HepG2 (cell line): Measurements from ENCODE around the gene DMPK. TPM values are rescaled to one million over a fixed set of nuclear protein-coding genes. Genes with fewer than 3 reads are reported as not detected.

ENCODE experiments used
- FOXC1 ChIP-seq: sonication (generic); formaldehyde crosslinking; IDR thresholded peaks from 2 replicates; pipeline ENCODE4 v1.8.0; 2022; ENCODE audit warnings: mild to moderate bottlenecking, missing genetic modification reagents, borderline replicate concordance
- GABPB1 ChIP-seq: IDR thresholded peaks from 2 replicates; pipeline ENCODE4 v1.6.1; 2016; ENCODE audit warnings: mild to moderate bottlenecking, missing genetic modification reagents, moderate library complexity, missing compliant biosample characterization
- NR2F2 ChIP-seq: IDR thresholded peaks from 2 replicates; pipeline ENCODE4 v1.6.1; 2012; ENCODE audit warnings: low read depth, inconsistent platforms, borderline replicate concordance
- RNF219 ChIP-seq: sonication (generic); formaldehyde crosslinking; IDR thresholded peaks from 2 replicates; pipeline ENCODE4 v1.5.0; 2020; ENCODE audit warnings: mild to moderate bottlenecking, missing genetic modification reagents
- XRCC5 ChIP-seq: fragments of 200-400 bp; formaldehyde crosslinking; optimal IDR thresholded peaks from 2 replicates; pipeline ENCODE3; 2017; ENCODE audit warnings: mild to moderate bottlenecking, low read length
- ZMYM3 ChIP-seq: sonication (generic); formaldehyde crosslinking; IDR thresholded peaks from 2 replicates; pipeline ENCODE4 v1.5.1; 2020; ENCODE audit warnings: mild to moderate bottlenecking, missing genetic modification reagents
- ZNF441 ChIP-seq: sonication (generic); formaldehyde crosslinking; IDR thresholded peaks from 2 replicates; pipeline ENCODE4 v1.7.0; 2021; ENCODE audit warnings: missing genetic modification reagents, borderline replicate concordance
- ZNF703 ChIP-seq: sonication (generic); formaldehyde crosslinking; IDR thresholded peaks from 2 replicates; pipeline ENCODE4 v1.5.1; 2020; ENCODE audit warnings: missing genetic modification reagents, mild to moderate bottlenecking, moderate library complexity, borderline replicate concordance
- ZNF747 ChIP-seq: sonication (generic); formaldehyde crosslinking; IDR thresholded peaks from 2 replicates; pipeline ENCODE4 v1.8.1; 2023; ENCODE audit warnings: missing genetic modification reagents, mild to moderate bottlenecking, borderline replicate concordance
- ZNF770 ChIP-seq: sonication (generic); formaldehyde crosslinking; IDR thresholded peaks from 2 replicates; pipeline ENCODE4 v1.5.0; 2020; ENCODE audit warnings: mild to moderate bottlenecking, missing genetic modification reagents
- ZSCAN21 ChIP-seq: sonication (generic); formaldehyde crosslinking; IDR thresholded peaks from 2 replicates; pipeline ENCODE4 v1.8.0; 2022; ENCODE audit warnings: mild to moderate bottlenecking, missing genetic modification reagents, moderate library complexity, borderline replicate concordance
- polyA plus RNA-seq, 8 experiments: library from polyadenylated mRNA; depleted of rRNA in 3 of 8; stranded (reverse) in 7 of 8; unstranded in 1 of 8; fragments of >200 nt; fragmentation: Illumina TruSeq in 4 of 8; extraction: Trizol in 4 of 8; gene quantifications; 2 replicates each; pipeline versions ENCODE4 v1.2.1 to v1.2.3, GENCODE V29; 2011 to 2016; ENCODE audit warnings: low read depth in 4 of 8, missing spikeins in 1 of 8, mixed read lengths in 1 of 8; ENCODE audit not compliant: insufficient read depth in 1 of 8
- total RNA-seq, 5 experiments: library from RNA; depleted of rRNA; stranded (reverse); fragments of >200 nt; fragmentation: Illumina TruSeq; extraction: Trizol; gene quantifications; 2 replicates each; pipeline ENCODE4 v1.2.3, GENCODE V29; 2016; ENCODE audit warnings: low read depth in 1 of 5
- TF ChIP-seq, protein P1 (sequence below): sonication (generic); formaldehyde crosslinking; IDR thresholded peaks from one replicate; pipeline ENCODE4 v1.5.1; 2020; ENCODE audit warnings: mild to moderate bottlenecking, missing genetic modification reagents; ENCODE audit errors: not compliant biosample characterization
- TF ChIP-seq, protein P2 (sequence below): sonication (generic); IDR thresholded peaks from 2 replicates; pipeline ENCODE4 v1.6.1; 2016; ENCODE audit warnings: low read depth, borderline replicate concordance

The DMPK gene
- total and polyA plus RNA-seq, 2 of the 13 experiments (the other 11 are each of a cell fraction or from before 2014, with no cell fraction given), result 5.3 to 8.8 TPM

GRCh38 chr19:45767881-45768654 is 14.2 kb downstream of the DMPK start (continued):
- TF ChIP-seq, protein P1, sequence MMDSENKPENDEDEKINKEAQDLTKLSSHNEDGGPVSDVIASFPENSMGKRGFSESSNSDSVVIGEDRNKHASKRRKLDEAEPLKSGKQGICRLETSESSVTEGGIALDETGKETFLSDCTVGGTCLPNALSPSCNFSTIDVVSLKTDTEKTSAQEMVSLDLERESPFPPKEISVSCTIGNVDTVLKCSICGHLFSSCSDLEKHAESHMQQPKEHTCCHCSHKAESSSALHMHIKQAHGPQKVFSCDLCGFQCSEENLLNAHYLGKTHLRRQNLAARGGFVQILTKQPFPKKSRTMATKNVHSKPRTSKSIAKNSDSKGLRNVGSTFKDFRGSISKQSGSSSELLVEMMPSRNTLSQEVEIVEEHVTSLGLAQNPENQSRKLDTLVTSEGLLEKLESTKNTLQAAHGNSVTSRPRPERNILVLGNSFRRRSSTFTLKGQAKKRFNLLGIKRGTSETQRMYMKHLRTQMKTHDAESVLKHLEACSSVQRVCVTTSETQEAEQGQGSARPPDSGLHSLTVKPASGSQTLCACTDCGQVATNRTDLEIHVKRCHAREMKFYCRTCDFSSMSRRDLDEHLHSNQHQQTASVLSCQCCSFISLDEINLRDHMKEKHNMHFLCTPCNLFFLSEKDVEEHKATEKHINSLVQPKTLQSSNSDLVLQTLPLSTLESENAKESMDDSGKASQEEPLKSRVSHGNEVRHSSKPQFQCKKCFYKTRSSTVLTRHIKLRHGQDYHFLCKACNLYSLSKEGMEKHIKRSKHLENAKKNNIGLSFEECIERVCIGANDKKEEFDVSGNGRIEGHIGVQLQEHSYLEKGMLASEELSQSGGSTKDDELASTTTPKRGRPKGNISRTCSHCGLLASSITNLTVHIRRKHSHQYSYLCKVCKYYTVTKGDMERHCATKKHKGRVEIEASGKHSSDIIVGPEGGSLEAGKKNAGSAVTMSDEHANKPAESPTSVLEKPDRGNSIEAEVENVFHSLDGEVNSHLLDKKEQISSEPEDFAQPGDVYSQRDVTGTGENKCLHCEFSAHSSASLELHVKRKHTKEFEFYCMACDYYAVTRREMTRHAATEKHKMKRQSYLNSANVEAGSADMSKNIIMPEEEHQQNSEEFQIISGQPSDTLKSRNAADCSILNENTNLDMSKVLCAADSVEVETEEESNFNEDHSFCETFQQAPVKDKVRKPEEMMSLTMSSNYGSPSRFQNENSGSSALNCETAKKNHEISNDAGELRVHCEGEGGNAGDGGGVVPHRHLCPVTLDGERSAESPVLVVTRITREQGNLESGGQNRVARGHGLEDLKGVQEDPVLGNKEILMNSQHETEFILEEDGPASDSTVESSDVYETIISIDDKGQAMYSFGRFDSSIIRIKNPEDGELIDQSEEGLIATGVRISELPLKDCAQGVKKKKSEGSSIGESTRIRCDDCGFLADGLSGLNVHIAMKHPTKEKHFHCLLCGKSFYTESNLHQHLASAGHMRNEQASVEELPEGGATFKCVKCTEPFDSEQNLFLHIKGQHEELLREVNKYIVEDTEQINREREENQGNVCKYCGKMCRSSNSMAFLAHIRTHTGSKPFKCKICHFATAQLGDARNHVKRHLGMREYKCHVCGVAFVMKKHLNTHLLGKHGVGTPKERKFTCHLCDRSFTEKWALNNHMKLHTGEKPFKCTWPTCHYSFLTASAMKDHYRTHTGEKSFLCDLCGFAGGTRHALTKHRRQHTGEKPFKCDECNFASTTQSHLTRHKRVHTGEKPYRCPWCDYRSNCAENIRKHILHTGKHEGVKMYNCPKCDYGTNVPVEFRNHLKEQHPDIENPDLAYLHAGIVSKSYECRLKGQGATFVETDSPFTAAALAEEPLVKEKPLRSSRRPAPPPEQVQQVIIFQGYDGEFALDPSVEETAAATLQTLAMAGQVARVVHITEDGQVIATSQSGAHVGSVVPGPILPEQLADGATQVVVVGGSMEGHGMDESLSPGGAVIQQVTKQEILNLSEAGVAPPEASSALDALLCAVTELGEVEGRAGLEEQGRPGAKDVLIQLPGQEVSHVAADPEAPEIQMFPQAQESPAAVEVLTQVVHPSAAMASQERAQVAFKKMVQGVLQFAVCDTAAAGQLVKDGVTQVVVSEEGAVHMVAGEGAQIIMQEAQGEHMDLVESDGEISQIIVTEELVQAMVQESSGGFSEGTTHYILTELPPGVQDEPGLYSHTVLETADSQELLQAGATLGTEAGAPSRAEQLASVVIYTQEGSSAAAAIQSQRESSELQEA, result peak; percentile 89
- TF ChIP-seq ZSCAN21 (CRISPR knock-in tag), result peak; percentile 40; the same call in 1 of the 2 replicates
- no peak for TF ChIP-seq XRCC5
- TF ChIP-seq ZNF747, result peak; percentile 6
- 0 out of 2 replicates have a peak, but pooled peaks have one; percentile 18 for TF ChIP-seq FOXC1 (CRISPR knock-in tag)
- 0 out of 2 replicates have a peak, but pooled peaks have one; percentile 10 for TF ChIP-seq ZMYM3 (CRISPR knock-in tag)
- TF ChIP-seq ZNF770 (CRISPR knock-in tag), result 0 out of 2 replicates have a peak, but pooled peaks have one; percentile 18
- peak; percentile 35; the same call in 1 of the 2 replicates for TF ChIP-seq ZNF441 (CRISPR knock-in tag)
- TF ChIP-seq, protein P2, sequence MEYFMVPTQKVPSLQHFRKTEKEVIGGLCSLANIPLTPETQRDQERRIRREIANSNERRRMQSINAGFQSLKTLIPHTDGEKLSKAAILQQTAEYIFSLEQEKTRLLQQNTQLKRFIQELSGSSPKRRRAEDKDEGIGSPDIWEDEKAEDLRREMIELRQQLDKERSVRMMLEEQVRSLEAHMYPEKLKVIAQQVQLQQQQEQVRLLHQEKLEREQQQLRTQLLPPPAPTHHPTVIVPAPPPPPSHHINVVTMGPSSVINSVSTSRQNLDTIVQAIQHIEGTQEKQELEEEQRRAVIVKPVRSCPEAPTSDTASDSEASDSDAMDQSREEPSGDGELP, result peak; percentile 21; the same call in 1 of the 2 replicates
- TF ChIP-seq GABPB1, result peak; percentile 55; the same call in 1 of the 2 replicates
- 0 out of 2 replicates have a peak, but pooled peaks have one; percentile 12 for TF ChIP-seq NR2F2
- 0 out of 2 replicates have a peak, but pooled peaks have one; percentile 70 for TF ChIP-seq ZNF703
- TF ChIP-seq RNF219 (CRISPR knock-in tag), result 0 out of 2 replicates have a peak, but pooled peaks have one; percentile 42
